ENCODE data around the gene GALR3.

GRCh38 chr22:37827056-37827455 lies 3.9 kb downstream of the GALR3 start:
- TF ChIP-seq POLR2A (IDR thresholded peaks at IDR 0.05) (no peak), CTCF (IDR thresholded peaks at IDR 0.05) (no peak)

Measured in uterus (tissue), 2 donors.